ENCODE measurements around the gene FITM1. TPM values are rescaled to one million over a fixed set of nuclear protein-coding genes. Genes with fewer than 3 reads are reported as not detected.

The FITM1 gene
- total and polyA plus RNA-seq, 2 donors (not counting 3 experiments of a cell fraction or from before 2014, with no cell fraction given): 0.54 TPM; not detected in 1

DNA sequence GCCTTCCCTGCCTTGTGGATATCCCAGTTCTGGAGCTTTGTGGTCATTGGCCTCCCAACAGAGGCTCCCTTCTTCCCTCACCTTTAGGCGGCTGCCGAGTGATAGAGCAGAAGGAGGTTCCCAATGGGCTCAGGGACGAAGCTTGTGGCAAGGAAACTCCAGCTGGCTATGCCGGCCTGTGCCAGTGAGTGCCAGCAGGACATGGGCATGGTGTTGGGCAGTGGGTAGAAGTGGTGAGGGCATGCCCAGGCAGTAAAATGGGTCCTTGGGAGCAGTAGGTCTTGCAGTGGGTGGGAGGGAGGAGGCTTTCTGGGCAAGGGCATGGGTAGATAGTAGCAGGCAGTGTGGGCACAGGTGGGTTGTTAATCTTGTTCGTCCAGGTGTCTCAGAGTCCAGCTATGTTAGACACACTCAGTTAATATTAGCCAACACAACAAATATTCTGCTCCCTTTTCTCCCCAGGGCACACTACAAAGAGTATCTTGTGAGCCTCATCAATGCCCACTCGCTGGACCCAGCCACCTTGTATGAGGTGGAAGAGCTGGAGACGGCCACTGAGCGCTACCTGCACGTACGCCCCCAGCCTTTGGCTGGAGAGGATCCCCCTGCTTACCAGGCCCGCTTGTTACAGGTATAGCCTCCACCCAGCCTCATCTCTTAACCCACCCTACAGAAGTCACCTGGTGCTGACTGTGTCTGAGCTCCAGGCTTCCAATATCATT is 29.5 kb downstream of the FITM1 start:
- no TSS peak for BruUV-seq (replicated peaks)
- Histone ChIP-seq H3K27me3 (ENCODE audit: control insufficient read depth in 2 of 2, insufficient read depth in 2 of 2, low read length in 2 of 2) (no peaks in the 10 kb centered on the region), H2AFZ (ENCODE audit: low read depth, low read length) (no peak overlapping the region), H4K20me1 (replicated peaks; ENCODE audit: control insufficient read depth, extremely low read depth, insufficient read depth, low read length) (no peaks in the 10 kb centered on the region), H3K36me3 (ENCODE audit: control insufficient read depth in 2 of 2, extremely low read depth in 1 of 2, insufficient read depth in 2 of 2, low read length in 2 of 2) (peaks cover 30 to 58% of the 10 kb centered on the region in 2 experiments), H3K27ac (ENCODE audit: insufficient read depth, low read depth, low read length) (no peak overlapping the region), H3K79me2 (ENCODE audit: control insufficient read depth, insufficient read depth, low read length) (peaks cover 9% of the 10 kb centered on the region), H3K4me2 (ENCODE audit: insufficient read depth, low read length) (no peak overlapping the region), H3K4me3 (replicated peaks in 1 of 3; ENCODE audit: insufficient read depth in 1 of 3, low read depth in 1 of 3, low read length in 3 of 3) (no peak overlapping the region), H3K4me1 (ENCODE audit: control insufficient read depth, extremely low read depth, insufficient read depth, low read length) (peaks cover 16% of the 10 kb centered on the region), H3K9me3 (replicated peaks; ENCODE audit: control insufficient read depth, insufficient read depth, low read length) (no peaks in the 10 kb centered on the region), H3K9me1 (replicated peaks; ENCODE audit: control insufficient read depth, extremely low read depth, insufficient read depth, low read length) (no peaks in the 10 kb centered on the region), H3K9ac (replicated peaks; ENCODE audit: extremely low read depth, insufficient read depth, low read length) (no peak overlapping the region)
- no peak for TF ChIP-seq EZH2 (IDR thresholded peaks at IDR 0.05; ENCODE audit: borderline replicate concordance, low read depth, low read length, severe bottlenecking)
- no peak for TF ChIP-seq MYC (IDR thresholded peaks at IDR 0.05; ENCODE audit: low read depth, low read length)
- TF ChIP-seq, protein P1, sequence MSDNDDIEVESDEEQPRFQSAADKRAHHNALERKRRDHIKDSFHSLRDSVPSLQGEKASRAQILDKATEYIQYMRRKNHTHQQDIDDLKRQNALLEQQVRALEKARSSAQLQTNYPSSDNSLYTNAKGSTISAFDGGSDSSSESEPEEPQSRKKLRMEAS (IDR thresholded peaks at IDR 0.05; ENCODE audit: insufficient read depth, insufficient read length): no peak
- no peak for TF ChIP-seq FOS (IDR thresholded peaks at IDR 0.05; ENCODE audit: borderline replicate concordance, insufficient read depth, low read length)
- TF ChIP-seq, protein P2, sequence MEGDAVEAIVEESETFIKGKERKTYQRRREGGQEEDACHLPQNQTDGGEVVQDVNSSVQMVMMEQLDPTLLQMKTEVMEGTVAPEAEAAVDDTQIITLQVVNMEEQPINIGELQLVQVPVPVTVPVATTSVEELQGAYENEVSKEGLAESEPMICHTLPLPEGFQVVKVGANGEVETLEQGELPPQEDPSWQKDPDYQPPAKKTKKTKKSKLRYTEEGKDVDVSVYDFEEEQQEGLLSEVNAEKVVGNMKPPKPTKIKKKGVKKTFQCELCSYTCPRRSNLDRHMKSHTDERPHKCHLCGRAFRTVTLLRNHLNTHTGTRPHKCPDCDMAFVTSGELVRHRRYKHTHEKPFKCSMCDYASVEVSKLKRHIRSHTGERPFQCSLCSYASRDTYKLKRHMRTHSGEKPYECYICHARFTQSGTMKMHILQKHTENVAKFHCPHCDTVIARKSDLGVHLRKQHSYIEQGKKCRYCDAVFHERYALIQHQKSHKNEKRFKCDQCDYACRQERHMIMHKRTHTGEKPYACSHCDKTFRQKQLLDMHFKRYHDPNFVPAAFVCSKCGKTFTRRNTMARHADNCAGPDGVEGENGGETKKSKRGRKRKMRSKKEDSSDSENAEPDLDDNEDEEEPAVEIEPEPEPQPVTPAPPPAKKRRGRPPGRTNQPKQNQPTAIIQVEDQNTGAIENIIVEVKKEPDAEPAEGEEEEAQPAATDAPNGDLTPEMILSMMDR (IDR thresholded peaks at IDR 0.05; ENCODE audit: extremely low read depth in 1 of 2, insufficient read depth in 1 of 2, low read depth in 1 of 2, low read length in 2 of 2): no peak
- TF ChIP-seq GATA2 (IDR thresholded peaks at IDR 0.05; ENCODE audit: insufficient read depth, insufficient read length, low read depth, low read length): no peak
- TF ChIP-seq POLR2AphosphoS5 (IDR thresholded peaks at IDR 0.05; ENCODE audit: insufficient read depth, low read depth, low read length): no peak
- CTCF ChIA-PET: interaction anchor here (1.3 to 3.4 kb wide), 9 partner anchors 10 to 112 kb away, joined by 3 to 63 read pairs (median 12); partner anchors contain the start of genes EMC9, PSME1, PSME2 and RABGGTA
- FAIRE-seq (no peak), DNase-seq (ENCODE audit: low read depth, low spot score) (no peak)
- POLR2A ChIA-PET: interaction anchor here (1.0 kb wide), 1 partner anchor 25 kb away, joined by 3 read pairs; no protein-coding TSS in a partner anchor
- intact Hi-C loops (cut with micrococcal nuclease) (loop anchor here (2.0 kb wide), 3 partner anchors 29 to 145 kb away; partner anchors contain the start of gene IPO4), dilution Hi-C loops (cut with MboI; ENCODE audit: extremely low pct_ligation_motif_present, low sequenced_read_pairs) (no loop called here)
